CD4-positive, alpha-beta memory T cell (primary cell): Measurements from ENCODE around the gene SIM1. TPM values are rescaled to one million over a fixed set of nuclear protein-coding genes. Genes with fewer than 3 reads are reported as not detected.

Experiments
- CTCF ChIA-PET: fragments of 350-600 bp; sonication (Branson Sonifier 250); formaldehyde crosslinking; loops from one replicate; lab custom pipeline; 2021; ENCODE audit warnings: inconsistent platforms; ENCODE audit not compliant: partially characterized antibody; lab: Charles Lee
- POLR2A ChIA-PET: fragments of 350-600 bp; sonication (Branson Sonifier 250); formaldehyde crosslinking; loops from one replicate; lab custom pipeline; 2021; ENCODE audit not compliant: partially characterized antibody; lab: Charles Lee
- DNase-seq, 5 donors: peaks; one replicate each; pipeline versions ENCODE4 v3.0.0 to v3.0.0-alpha.2; 2020 to 2022; ENCODE audit warnings: mixed read lengths in 1 of 5
- H3K27ac ChIP-seq: one replicate; pipeline ENCODE4 v1.7.0; 2013; ENCODE audit warnings: low read depth, low read length
- H3K27me3 ChIP-seq: 2 replicates; pipeline ENCODE4 v1.7.0; 2013; ENCODE audit warnings: mild to moderate bottlenecking, low read length, moderate library complexity; ENCODE audit not compliant: insufficient read depth
- H3K36me3 ChIP-seq: 2 replicates; pipeline ENCODE4 v1.7.0; 2013; ENCODE audit warnings: mild to moderate bottlenecking, low read length, moderate library complexity; ENCODE audit not compliant: insufficient read depth
- H3K4me1 ChIP-seq: 2 replicates; pipeline ENCODE4 v1.7.0; 2013; ENCODE audit warnings: mild to moderate bottlenecking, low read length, moderate library complexity; ENCODE audit not compliant: insufficient read depth
- H3K4me3 ChIP-seq, 2 donors: one replicate each; pipeline ENCODE4 v1.7.0; 2013; ENCODE audit warnings: low read length in 2 of 2, mild to moderate bottlenecking in 1 of 2
- H3K9me3 ChIP-seq, 2 donors: one replicate each; pipeline ENCODE4 v1.7.0; 2013; ENCODE audit warnings: low read length in 2 of 2, control low read depth in 1 of 2; ENCODE audit not compliant: control insufficient read depth in 1 of 2
- H3K27ac Mint-ChIP-seq, 7 donors: one replicate each; pipeline ENCODE4 v1.8.0; 2020 to 2021; ENCODE audit warnings: mixed read lengths in 7 of 7, mild to moderate bottlenecking in 6 of 7, inconsistent platforms in 3 of 7, moderate library complexity in 3 of 7
- H3K27me3 Mint-ChIP-seq, 2 donors: one replicate each; pipeline ENCODE4 v1.8.0; 2020 to 2021; ENCODE audit warnings: mixed read lengths in 2 of 2
- H3K36me3 Mint-ChIP-seq, 2 donors: one replicate each; pipeline ENCODE4 v1.8.0; 2020 to 2021; ENCODE audit warnings: mixed read lengths in 2 of 2, inconsistent platforms in 1 of 2, mild to moderate bottlenecking in 1 of 2
- H3K4me1 Mint-ChIP-seq, 4 donors: one replicate each; pipeline ENCODE4 v1.8.0; 2020 to 2021; ENCODE audit warnings: mixed read lengths in 4 of 4, mild to moderate bottlenecking in 1 of 4
- H3K4me3 Mint-ChIP-seq, 8 donors: one replicate each; pipeline ENCODE4 v1.8.0; 2020 to 2021; ENCODE audit warnings: mixed read lengths in 8 of 8, mild to moderate bottlenecking in 7 of 8, moderate library complexity in 6 of 8, inconsistent platforms in 3 of 8
- H3K9me3 Mint-ChIP-seq, 8 donors: one replicate each; pipeline ENCODE4 v1.8.0; 2020 to 2021; ENCODE audit warnings: mixed read lengths in 8 of 8, mild to moderate bottlenecking in 5 of 8, inconsistent platforms in 3 of 8, moderate library complexity in 1 of 8
- intact Hi-C: fragments of 100-400 bp; cut with micrococcal nuclease; formaldehyde crosslinking; loops from one replicate; pipeline ENCODE4 v1.15.1; 2023
- polyA plus RNA-seq, 2 donors: library from polyadenylated mRNA; unstranded; fragments of 300-500 nt; fragmentation: Illumina TruSeq; gene quantifications; one replicate each; pipeline ENCODE4 v1.2.3, GENCODE V29; 2021
- total RNA-seq, 2 experiments: library from RNA; stranded (reverse); gene quantifications; one replicate each; pipeline ENCODE4 v1.2.3, GENCODE V29; 2021

The SIM1 gene
- total and polyA plus RNA-seq, 4 experiments from 2014 or later, result not detected

GRCh38 chr6:100339574-100340255 lies 125.0 kb downstream of the SIM1 start:
- Mint-ChIP-seq H3K27me3 (no peaks in the 10 kb centered on the region), H3K9me3 (peaks cover 0 to 3% (median under 1%) of the 10 kb centered on the region in 8 donors), H3K4me3 (no peak overlapping the region), H3K36me3 (no peaks in the 10 kb centered on the region), H3K27ac (no peak overlapping the region), H3K4me1 (no peaks in the 10 kb centered on the region)
- H3K4me1 ChIP-seq, result no peaks in the 10 kb centered on the region
- no peaks in the 10 kb centered on the region for H3K9me3 ChIP-seq
- H3K36me3 ChIP-seq, result no peaks in the 10 kb centered on the region
- POLR2A ChIA-PET, result no interaction called here
- H3K27ac ChIP-seq, result no peak overlapping the region
- H3K4me3 ChIP-seq, result no peak overlapping the region
- intact Hi-C loops, result no loop called here
- no peaks in the 10 kb centered on the region for H3K27me3 ChIP-seq
- DNase-seq, result no peak
- CTCF ChIA-PET, result no interaction called here

GRCh38 chr6:100338090-100338489 lies 126.6 kb downstream of the SIM1 start:
- no peak overlapping the region for H3K27ac ChIP-seq
- H3K36me3 ChIP-seq, result no peaks in the 10 kb centered on the region
- Mint-ChIP-seq H3K36me3 (no peaks in the 10 kb centered on the region), H3K4me1 (no peaks in the 10 kb centered on the region), H3K4me3 (no peak overlapping the region), H3K27me3 (no peaks in the 10 kb centered on the region), H3K9me3 (peaks cover 0 to 3% (median under 1%) of the 10 kb centered on the region in 8 donors), H3K27ac (no peak overlapping the region)
- CTCF ChIA-PET, result no interaction called here
- DNase-seq, result no peak
- POLR2A ChIA-PET, result no interaction called here
- no peaks in the 10 kb centered on the region for H3K27me3 ChIP-seq
- intact Hi-C loops, result no loop called here
- H3K4me1 ChIP-seq, result no peaks in the 10 kb centered on the region
- H3K9me3 ChIP-seq, result no peaks in the 10 kb centered on the region
- H3K4me3 ChIP-seq, result no peak overlapping the region

GRCh38 chr6:100336876-100337275 lies 127.8 kb downstream of the SIM1 start:
- Histone ChIP-seq H3K27ac (no peak overlapping the region), H3K9me3 (no peaks in the 10 kb centered on the region), H3K4me3 (no peak overlapping the region), H3K27me3 (no peaks in the 10 kb centered on the region), H3K36me3 (no peaks in the 10 kb centered on the region), H3K4me1 (no peaks in the 10 kb centered on the region)
- CTCF ChIA-PET, result no interaction called here
- Mint-ChIP-seq H3K36me3 (no peaks in the 10 kb centered on the region), H3K4me3 (no peak overlapping the region), H3K9me3 (peaks cover 0 to 3% (median under 1%) of the 10 kb centered on the region in 8 donors), H3K27me3 (no peaks in the 10 kb centered on the region), H3K4me1 (no peaks in the 10 kb centered on the region), H3K27ac (no peak overlapping the region)
- DNase-seq, result no peak
- intact Hi-C loops, result no loop called here
- POLR2A ChIA-PET, result no interaction called here

DNA sequence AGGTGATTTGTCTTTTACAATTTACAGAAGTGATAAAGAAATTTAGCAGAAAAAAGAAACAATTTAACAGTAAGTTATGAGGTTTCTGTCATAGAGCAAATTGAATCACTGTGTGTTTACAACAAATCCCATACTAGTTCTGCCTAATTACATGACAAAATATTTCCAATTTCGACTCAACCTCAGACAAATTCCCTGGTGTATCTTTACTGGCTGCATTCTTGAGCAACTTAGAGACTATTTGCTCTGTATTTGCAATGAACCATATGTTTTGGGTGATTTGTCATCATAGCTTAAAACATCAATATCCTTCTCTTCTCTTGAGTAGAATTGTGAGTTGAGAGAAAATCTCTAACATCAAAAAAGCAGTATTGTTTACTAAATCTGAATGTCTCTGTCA lies 128.7 kb downstream of the SIM1 start:
- no peak for DNase-seq
- no peaks in the 10 kb centered on the region for H3K4me1 ChIP-seq
- intact Hi-C loops, result no loop called here
- H3K27me3 Mint-ChIP-seq, result no peaks in the 10 kb centered on the region
- H3K27ac Mint-ChIP-seq, result no peak overlapping the region
- POLR2A ChIA-PET, result no interaction called here
- H3K27ac ChIP-seq, result no peak overlapping the region
- H3K9me3 ChIP-seq, result no peaks in the 10 kb centered on the region
- H3K4me3 Mint-ChIP-seq, result no peak overlapping the region
- H3K36me3 ChIP-seq, result no peaks in the 10 kb centered on the region
- CTCF ChIA-PET, result no interaction called here
- no peak overlapping the region for H3K4me3 ChIP-seq
- H3K4me1 Mint-ChIP-seq, result no peaks in the 10 kb centered on the region
- H3K36me3 Mint-ChIP-seq, result no peaks in the 10 kb centered on the region
- peaks cover 0 to 6% (median 2%) of the 10 kb centered on the region in 8 donors for H3K9me3 Mint-ChIP-seq
- no peaks in the 10 kb centered on the region for H3K27me3 ChIP-seq
